ENCODE measurements around the gene GPR183.
A peak's percentile ranks its signal among the peaks of the same experiment; 100 is the strongest.

Gene GPR183

DNA sequence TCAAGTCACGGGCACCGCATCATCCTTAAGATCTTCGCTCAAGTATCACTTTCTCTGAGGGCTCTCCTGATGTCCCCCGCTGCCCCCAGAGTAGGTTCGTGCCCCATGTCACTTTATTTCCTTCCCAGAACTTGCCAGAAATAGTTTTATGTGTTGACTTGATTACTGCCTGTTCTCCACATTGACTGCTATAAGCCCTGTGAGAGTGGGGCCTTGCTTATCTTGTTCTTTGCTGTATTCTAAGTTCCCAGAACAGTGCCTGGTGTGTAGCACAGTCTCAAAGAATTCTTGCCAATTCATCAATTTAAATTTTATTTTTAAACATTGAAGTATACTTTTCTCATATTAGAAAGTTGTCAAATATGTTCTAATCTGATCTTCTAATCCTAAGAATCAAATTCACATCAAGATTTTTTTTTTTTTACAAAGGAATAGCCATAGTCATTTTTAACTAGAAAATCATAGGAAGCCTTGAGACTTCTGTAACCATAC is 32.1 kb upstream of the GPR183 start:
- no peak for DNase-seq

DNA sequence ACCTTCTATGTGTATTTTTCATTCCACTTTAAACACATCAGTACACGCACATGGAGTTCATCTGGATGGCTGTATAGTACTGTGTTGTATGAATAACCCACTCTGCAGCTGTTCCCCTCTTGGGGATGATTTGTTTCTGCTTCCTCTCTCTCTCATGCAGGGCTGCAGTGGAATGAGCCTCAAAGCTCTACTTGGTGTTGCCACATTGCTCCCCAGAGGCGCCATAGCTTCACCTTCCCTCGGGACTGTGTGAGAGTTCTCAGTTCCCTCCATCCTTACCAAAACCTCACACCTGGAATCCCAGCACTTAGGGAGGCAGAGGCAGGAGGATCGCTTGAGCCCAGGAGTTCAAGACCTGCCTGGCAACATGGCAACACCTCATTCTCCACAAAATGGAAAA is 28.4 kb upstream of the GPR183 start:
- DNase-seq = no peak

DNA sequence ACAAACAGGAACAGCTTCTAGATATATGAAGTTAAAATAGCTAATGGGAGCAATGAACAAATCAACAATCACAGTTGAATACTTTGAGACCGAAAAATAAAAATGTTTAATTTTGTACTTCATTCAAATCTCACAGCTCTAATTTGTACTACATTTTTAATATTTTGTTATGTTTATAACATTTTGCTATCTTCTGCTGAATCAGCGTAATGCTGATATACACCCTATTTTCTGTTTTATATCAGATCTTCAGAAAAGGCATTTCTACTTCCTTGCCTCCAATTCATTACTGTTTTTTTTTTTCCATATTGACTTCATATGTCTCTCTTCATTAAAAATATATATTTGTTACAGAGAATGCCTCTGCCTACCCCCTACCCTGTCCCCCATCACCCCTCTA is 27.9 kb upstream of the GPR183 start:
- no peak for DNase-seq

DNA sequence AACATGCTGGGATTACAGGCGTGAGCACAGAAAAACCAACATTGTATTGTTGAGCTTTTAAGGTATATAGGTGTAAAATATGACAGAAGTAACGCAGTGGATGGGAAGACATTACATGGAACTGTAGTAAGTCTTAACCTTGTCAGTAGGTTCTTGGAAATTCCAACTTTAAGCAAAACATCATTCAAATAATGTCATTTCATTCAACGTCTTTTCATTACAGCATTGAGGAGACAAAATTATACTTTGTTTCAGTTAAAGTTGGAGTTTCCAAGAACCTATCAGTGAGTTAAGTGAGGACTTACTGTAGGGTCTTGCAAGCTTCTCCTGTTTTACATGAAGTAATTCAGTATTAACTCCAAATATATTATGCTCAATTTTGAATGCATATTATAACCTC is 27.0 kb upstream of the GPR183 start:
- DNase-seq = no peak

- no peak for DNase-seq
Measured at GRCh38 chr13:99332456-99332855, 25.3 kb upstream of the GPR183 start.

DNA sequence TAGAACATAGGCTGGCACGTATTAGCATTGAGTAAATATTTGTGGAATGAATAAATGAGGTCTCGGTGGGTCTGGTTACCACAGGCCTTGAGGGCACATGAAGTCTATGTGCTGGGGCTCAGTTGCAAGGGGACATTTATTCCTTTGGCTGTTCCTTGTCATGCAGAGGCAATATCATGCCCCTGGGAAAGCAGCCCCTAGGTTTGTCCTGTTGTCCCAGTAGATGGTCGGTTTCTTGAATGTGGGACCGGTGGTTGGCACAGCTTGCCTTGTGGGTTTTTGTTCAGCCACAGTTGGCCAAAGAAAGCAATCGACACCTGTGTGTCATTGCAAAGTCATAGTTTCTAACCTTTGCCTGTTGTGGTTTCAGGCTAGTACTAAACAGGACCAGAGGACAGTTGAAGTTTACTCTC is 24.7 kb upstream of the GPR183 start:
- no peak for DNase-seq

GRCh38 chr13:99330942-99331341 is 23.7 kb upstream of the GPR183 start:
- DNase-seq = no peak

GRCh38 chr13:99329477-99329876 is 22.3 kb upstream of the GPR183 start:
- DNase-seq = no peak

GRCh38 chr13:99327761-99328160 is 20.6 kb upstream of the GPR183 start:
- DNase-seq = no peak

GRCh38 chr13:99327126-99327525 is 19.9 kb upstream of the GPR183 start:
- DNase-seq = no peak

DNA sequence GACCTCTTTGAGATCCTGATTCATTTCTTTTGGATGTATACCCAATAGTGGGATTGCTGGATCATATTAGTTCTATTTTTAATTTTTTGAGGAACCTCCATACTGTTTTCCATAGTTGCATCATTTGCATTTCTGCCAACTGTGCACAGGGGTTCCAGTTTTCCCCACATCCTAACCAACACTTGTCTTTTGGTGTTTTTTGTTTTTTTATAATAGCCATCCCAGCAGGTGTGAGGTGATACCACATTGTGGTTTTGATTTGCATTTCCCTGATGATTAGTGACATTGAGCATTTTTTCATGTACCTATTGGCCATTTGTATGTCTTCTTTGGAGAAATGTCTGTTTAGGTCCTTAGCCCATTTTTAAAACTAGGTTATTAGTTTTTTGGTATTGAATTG is 18.8 kb upstream of the GPR183 start:
- no peak for DNase-seq

DNA sequence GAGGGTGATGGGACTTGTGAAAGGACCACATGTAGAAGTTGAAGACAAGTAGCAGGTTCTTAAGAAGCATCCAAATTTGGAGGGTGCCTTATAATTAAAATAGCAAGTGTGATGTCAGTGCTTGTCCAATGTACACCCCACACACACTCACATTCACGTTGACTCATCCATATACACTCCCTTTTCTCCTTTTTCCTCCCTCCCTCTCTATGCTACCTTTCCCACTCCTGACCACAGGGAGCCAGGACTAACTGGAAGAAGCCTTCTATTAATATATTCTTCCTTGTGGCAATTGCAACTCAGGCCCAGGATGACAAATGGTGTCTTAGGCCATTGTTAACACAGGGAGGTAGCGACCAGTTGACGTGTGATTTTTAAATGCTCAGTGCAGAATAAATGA is 16.3 kb upstream of the GPR183 start:
- no peak for DNase-seq

- DNase-seq = no peak
Measured at GRCh38 chr13:99322297-99323103, 15.3 kb upstream of the GPR183 start.

- DNase-seq = no peak
Measured at GRCh38 chr13:99321709-99322108, 14.5 kb upstream of the GPR183 start.

GRCh38 chr13:99320693-99321481 is 13.7 kb upstream of the GPR183 start:
- no peak for DNase-seq

- peak; percentile 82 for DNase-seq
Measured at GRCh38 chr13:99316657-99317256, 9.6 kb upstream of the GPR183 start.

GRCh38 chr13:99316224-99316623 is 9.0 kb upstream of the GPR183 start:
- no peak for DNase-seq

DNA sequence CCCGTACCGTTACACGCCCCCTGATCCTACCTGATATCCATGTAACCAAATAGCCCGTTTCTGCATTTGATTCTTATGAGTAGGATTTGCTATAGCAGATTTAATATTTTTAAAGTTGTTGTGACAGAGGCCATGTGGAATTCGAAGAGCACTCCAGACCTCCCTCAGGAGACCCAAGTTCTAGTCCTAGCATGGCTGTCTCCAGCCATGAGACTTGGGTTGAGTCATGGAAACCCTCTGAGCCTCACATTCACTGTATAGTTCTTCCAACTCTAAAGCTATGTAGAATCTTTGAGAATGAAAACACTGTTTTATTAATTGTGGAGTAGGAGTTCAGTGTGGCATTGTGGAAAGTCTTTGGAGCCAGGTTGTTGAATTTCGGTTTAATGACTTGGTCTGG is 8.0 kb upstream of the GPR183 start:
- DNase-seq = no peak

DNA sequence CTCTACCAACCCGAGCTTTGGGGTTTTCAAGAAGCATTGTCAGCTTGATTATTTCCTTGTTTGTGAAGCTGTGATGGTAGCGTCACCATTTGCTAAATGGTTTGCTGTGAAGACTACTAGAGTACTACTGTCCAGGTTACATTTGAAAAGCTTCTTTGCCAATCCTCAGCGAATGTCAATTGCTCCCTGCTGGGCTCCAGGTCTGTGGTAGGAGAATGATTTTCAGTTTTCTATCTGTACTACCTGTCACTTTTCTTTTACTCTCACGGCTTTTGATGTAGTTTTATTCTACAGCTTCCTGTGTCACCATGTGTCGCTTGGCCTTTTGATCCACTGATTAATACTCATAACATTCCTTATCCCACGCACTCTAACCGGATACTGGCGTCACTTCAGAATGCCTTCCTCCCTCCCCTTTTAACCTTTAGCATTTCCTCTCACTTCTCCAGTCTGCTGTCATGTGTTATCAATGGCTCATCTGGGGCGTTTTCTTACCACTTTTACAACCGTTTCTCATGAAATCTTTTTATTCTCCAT is 7.5 kb upstream of the GPR183 start:
- DNase-seq = no peak

- DNase-seq = no peak
Measured at GRCh38 chr13:99313941-99314340, 6.7 kb upstream of the GPR183 start.

DNA sequence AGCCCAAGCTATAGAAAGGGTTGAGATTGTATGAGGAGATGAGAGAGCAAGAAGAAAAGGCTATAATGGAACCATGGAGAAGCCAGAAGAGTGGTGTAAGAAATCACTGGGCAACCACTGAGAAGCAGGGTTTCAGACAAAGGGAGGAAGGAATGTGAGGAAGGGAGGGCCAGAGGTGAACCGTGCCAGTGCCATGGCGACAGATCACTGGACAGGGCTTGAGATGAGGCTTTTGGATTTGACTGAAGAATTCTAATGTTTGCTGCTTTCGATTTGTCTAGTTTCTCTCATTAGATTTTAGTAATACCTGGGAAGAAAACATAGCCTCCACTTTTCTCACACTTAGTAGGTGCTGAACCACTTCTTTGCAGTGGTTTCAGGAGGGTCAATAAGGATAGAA is 6.3 kb upstream of the GPR183 start:
- DNase-seq = no peak

DNA sequence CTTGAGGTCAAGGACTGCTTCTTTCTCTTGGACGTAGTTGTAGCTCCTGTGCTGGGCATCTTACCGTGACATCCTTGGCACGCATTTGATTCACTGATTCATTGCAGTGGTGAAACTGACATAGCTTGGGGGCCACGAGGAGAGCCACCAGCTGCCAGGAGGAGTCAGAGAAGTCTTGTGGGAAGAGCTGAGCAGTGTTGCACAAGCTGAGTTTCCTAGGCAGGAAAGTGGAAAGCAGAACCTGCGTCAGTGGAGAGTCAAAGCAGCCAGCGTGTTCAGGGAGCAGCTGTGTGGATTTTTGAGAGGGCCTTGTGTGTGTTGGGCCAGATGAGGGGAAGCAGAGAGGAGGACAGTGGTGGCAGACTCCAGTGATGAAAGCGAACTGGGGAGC is 5.3 kb upstream of the GPR183 start:
- DNase-seq = no peak

DNA sequence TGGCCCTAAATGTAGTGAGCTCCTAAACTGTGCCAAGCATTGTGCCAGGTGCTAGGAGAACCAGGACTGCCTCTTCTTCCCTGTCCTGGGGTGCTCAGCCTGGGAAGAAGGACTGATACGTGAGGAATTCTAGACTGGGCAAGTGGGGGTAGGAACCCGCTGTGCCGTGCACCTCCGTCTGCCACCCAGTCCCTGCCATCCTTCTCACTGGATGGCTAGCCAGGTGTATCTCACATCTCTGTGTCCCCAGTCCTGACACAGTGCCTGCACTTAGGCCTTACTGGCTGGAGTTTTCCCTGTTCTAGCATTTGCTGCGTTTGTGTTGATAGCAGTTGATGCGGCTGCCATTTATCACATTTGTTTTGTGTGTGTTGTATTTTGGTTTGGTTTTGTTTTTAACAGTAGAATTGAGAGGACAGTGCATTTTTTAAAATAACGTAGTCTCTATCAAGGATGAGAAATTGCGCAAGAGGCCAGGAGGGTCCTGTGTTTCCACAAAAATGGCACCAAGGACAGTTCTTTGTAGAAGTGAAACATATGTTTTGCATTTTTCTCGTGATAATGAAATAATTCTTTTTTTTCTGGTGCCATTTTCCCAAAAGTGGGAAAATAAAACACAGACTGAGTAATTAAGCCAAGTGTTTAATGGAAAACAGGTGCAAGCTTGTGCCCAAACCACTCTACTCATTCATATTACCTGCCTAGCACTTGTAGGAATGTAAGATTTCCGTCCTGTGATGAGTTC is 4.7 kb upstream of the GPR183 start:
- no peak for DNase-seq

All from NCI-H2081 treated with DMSO at 0.1 percent for 48 hours (cell line).